Measurements from ENCODE around the gene TMA7. TPM values are rescaled to one million over a fixed set of nuclear protein-coding genes. Genes with fewer than 3 reads are reported as not detected.

The TMA7 gene
- total and polyA plus RNA-seq, 9 of the 15 experiments (the other 6 are each of a cell fraction or from before 2014, with no cell fraction given), result 209 to 1,003 (median 486) TPM

GRCh38 chr3:48439820-48440589 lies at the start of gene TMA7, which contains the start of gene CCDC51 (continued):
- no peak for TF ChIP-seq RNF219 (CRISPR knock-in tag; IDR thresholded peaks at IDR 0.05)
- TF ChIP-seq, protein P1, sequence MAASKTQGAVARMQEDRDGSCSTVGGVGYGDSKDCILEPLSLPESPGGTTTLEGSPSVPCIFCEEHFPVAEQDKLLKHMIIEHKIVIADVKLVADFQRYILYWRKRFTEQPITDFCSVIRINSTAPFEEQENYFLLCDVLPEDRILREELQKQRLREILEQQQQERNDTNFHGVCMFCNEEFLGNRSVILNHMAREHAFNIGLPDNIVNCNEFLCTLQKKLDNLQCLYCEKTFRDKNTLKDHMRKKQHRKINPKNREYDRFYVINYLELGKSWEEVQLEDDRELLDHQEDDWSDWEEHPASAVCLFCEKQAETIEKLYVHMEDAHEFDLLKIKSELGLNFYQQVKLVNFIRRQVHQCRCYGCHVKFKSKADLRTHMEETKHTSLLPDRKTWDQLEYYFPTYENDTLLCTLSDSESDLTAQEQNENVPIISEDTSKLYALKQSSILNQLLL (CRISPR knock-in tag; IDR thresholded peaks at IDR 0.05; ENCODE audit: borderline replicate concordance), result no peak
- no peak for TF ChIP-seq STAT5B (CRISPR knock-in tag; IDR thresholded peaks at IDR 0.05)
- 0 out of 2 replicates have a peak, but pooled peaks have one; percentile 10 for TF ChIP-seq NCOA1 (IDR thresholded peaks at IDR 0.05; ENCODE audit: low read depth)
- TF ChIP-seq, protein P2, sequence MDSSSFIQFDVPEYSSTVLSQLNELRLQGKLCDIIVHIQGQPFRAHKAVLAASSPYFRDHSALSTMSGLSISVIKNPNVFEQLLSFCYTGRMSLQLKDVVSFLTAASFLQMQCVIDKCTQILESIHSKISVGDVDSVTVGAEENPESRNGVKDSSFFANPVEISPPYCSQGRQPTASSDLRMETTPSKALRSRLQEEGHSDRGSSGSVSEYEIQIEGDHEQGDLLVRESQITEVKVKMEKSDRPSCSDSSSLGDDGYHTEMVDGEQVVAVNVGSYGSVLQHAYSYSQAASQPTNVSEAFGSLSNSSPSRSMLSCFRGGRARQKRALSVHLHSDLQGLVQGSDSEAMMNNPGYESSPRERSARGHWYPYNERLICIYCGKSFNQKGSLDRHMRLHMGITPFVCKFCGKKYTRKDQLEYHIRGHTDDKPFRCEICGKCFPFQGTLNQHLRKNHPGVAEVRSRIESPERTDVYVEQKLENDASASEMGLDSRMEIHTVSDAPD (CRISPR knock-in tag; IDR thresholded peaks at IDR 0.05), result no peak
- TF ChIP-seq ELF1 (tag; IDR thresholded peaks at IDR 0.05), result peak; percentile 92
- TF ChIP-seq MTA1 (IDR thresholded peaks at IDR 0.05; ENCODE audit: borderline replicate concordance), result no peak
- TF ChIP-seq, protein P3, sequence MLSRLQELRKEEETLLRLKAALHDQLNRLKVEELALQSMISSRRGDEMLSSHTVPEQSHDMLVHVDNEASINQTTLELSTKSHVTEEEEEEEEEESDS (CRISPR knock-in tag; IDR thresholded peaks at IDR 0.05), result no peak
- TF ChIP-seq CREB3L1 (IDR thresholded peaks at IDR 0.05; ENCODE audit: borderline replicate concordance, low read depth), result peak; percentile 47; the same call in 1 of the 2 replicates
- no peak for TF ChIP-seq ZNF354B (CRISPR knock-in tag; IDR thresholded peaks at IDR 0.05)
- TF ChIP-seq BRF1 (IDR thresholded peaks at IDR 0.05; ENCODE audit: borderline replicate concordance, extremely low read depth, insufficient read length), result no peak
- TF ChIP-seq NELFE (IDR thresholded peaks at IDR 0.05; ENCODE audit: insufficient read depth, insufficient read length), result no peak
- no peak for TF ChIP-seq POLR3A (IDR thresholded peaks at IDR 0.05; ENCODE audit: borderline replicate concordance, extremely low read depth, insufficient read depth, insufficient read length)
- no peak for TF ChIP-seq THRB (CRISPR knock-in tag; conservative IDR thresholded peaks at IDR 0.05)

Measured in K562 (cell line).